SK-N-SH treated with all-trans-retinoic acid at 6 μM for 48 hours (cell line): ENCODE measurements around the gene USH2A.
A peak's percentile ranks its signal among the peaks of the same experiment; 100 is the strongest.

ENCODE experiments used
- ARNTL ChIP-seq: fragments of 450-650 bp; formaldehyde crosslinking; IDR thresholded peaks from 2 replicates; pipeline ENCODE4 v1.5.0; 2020; ENCODE audit warnings: low read depth, mild to moderate bottlenecking, moderate library complexity, borderline replicate concordance
- BACH2 ChIP-seq: fragments of 250-450 bp; sonication (Bioruptor Pico); IDR thresholded peaks from 2 replicates; pipeline ENCODE4 v1.9.0; 2021; ENCODE audit warnings: mild to moderate bottlenecking, borderline replicate concordance
- CSDC2 ChIP-seq: fragments of 250-450 bp; sonication (Bioruptor Pico); IDR thresholded peaks from 2 replicates; pipeline ENCODE4 v1.5.0; 2020; ENCODE audit warnings: mild to moderate bottlenecking, moderate library complexity
- GLIS3 ChIP-seq: fragments of 250-450 bp; sonication (Bioruptor Pico); IDR thresholded peaks from 2 replicates; pipeline ENCODE4 v1.5.0; 2020; ENCODE audit warnings: mild to moderate bottlenecking, moderate library complexity
- PPARA ChIP-seq: fragments of 250-450 bp; sonication (Bioruptor Pico); IDR thresholded peaks from 2 replicates; pipeline ENCODE4 v1.5.0; 2020; ENCODE audit warnings: mild to moderate bottlenecking, borderline replicate concordance
- RARB ChIP-seq: fragments of 250-450 bp; sonication (Bioruptor Pico); IDR thresholded peaks from 2 replicates; pipeline ENCODE4 v1.8.0; 2021; ENCODE audit warnings: mild to moderate bottlenecking, moderate library complexity
- SNAI2 ChIP-seq: fragments of 250-450 bp; sonication (Bioruptor Pico); IDR thresholded peaks from 2 replicates; pipeline ENCODE4 v1.5.0; 2020; ENCODE audit warnings: mild to moderate bottlenecking, moderate library complexity
- TOX ChIP-seq: fragments of 250-450 bp; sonication (Bioruptor Pico); IDR thresholded peaks from 2 replicates; pipeline ENCODE4 v1.8.0; 2021; ENCODE audit warnings: mild to moderate bottlenecking, moderate library complexity, borderline replicate concordance
- ZFP3 ChIP-seq: fragments of 250-450 bp; sonication (Bioruptor Pico); IDR thresholded peaks from 2 replicates; pipeline ENCODE4 v1.5.0; 2020; ENCODE audit warnings: mild to moderate bottlenecking, moderate library complexity
- ZFP30 ChIP-seq: fragments of 450-650 bp; formaldehyde crosslinking; IDR thresholded peaks from 2 replicates; pipeline ENCODE4 v1.5.0; 2022; ENCODE audit warnings: mild to moderate bottlenecking, moderate library complexity
- ZNF70 ChIP-seq: fragments of 450-650 bp; formaldehyde crosslinking; IDR thresholded peaks from 2 replicates; pipeline ENCODE4 v1.5.0; 2020; ENCODE audit warnings: mild to moderate bottlenecking, moderate library complexity
- TF ChIP-seq, protein P1 (sequence below): fragments of 250-450 bp; sonication (Bioruptor Pico); IDR thresholded peaks from 2 replicates; pipeline ENCODE4 v1.8.0; 2020; ENCODE audit warnings: mild to moderate bottlenecking, moderate library complexity, borderline replicate concordance
- TF ChIP-seq, protein P2 (sequence below): fragments of 250-450 bp; sonication (Bioruptor Pico); IDR thresholded peaks from 2 replicates; pipeline ENCODE4 v1.5.1; 2021; ENCODE audit warnings: mild to moderate bottlenecking, moderate library complexity
- TF ChIP-seq, protein P3 (sequence below): fragments of 250-450 bp; sonication (Bioruptor Pico); IDR thresholded peaks from 2 replicates; pipeline ENCODE4 v1.5.0; 2020; ENCODE audit warnings: mild to moderate bottlenecking, moderate library complexity

DNA sequence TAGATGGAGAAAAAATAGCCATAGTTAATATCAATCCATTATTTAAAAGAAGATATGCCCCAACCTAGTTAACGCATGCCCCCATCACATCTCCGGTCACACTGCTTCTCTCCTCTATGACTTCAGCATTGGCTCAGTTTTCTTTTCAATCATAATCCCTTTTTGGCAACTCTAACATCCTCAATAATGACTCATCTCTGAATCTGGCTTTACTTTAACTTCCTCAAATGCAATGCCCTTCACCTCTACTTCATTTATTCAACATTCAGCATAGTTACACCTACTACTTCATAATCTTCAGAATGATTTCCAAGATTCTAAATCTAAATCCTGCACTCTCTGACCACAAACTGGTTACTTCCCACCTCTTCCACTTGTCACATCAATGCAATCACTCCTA, 417.3 kb downstream of the USH2A start:
- TF ChIP-seq TOX (CRISPR knock-in tag) = peak; percentile 52; the same call in 1 of the 2 replicates
- TF ChIP-seq, protein P1, sequence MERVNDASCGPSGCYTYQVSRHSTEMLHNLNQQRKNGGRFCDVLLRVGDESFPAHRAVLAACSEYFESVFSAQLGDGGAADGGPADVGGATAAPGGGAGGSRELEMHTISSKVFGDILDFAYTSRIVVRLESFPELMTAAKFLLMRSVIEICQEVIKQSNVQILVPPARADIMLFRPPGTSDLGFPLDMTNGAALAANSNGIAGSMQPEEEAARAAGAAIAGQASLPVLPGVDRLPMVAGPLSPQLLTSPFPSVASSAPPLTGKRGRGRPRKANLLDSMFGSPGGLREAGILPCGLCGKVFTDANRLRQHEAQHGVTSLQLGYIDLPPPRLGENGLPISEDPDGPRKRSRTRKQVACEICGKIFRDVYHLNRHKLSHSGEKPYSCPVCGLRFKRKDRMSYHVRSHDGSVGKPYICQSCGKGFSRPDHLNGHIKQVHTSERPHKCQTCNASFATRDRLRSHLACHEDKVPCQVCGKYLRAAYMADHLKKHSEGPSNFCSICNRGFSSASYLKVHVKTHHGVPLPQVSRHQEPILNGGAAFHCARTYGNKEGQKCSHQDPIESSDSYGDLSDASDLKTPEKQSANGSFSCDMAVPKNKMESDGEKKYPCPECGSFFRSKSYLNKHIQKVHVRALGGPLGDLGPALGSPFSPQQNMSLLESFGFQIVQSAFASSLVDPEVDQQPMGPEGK (CRISPR knock-in tag) = no peak
- TF ChIP-seq PPARA (CRISPR knock-in tag) = no peak
- TF ChIP-seq, protein P2, sequence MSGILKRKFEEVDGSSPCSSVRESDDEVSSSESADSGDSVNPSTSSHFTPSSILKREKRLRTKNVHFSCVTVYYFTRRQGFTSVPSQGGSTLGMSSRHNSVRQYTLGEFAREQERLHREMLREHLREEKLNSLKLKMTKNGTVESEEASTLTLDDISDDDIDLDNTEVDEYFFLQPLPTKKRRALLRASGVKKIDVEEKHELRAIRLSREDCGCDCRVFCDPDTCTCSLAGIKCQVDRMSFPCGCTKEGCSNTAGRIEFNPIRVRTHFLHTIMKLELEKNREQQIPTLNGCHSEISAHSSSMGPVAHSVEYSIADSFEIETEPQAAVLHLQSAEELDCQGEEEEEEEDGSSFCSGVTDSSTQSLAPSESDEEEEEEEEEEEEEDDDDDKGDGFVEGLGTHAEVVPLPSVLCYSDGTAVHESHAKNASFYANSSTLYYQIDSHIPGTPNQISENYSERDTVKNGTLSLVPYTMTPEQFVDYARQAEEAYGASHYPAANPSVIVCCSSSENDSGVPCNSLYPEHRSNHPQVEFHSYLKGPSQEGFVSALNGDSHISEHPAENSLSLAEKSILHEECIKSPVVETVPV (CRISPR knock-in tag) = no peak
- TF ChIP-seq ZFP30 = no peak
- no peak for TF ChIP-seq ZNF70 (CRISPR knock-in tag)
- no peak for TF ChIP-seq GLIS3
- no peak for TF ChIP-seq SNAI2 (CRISPR knock-in tag)
- TF ChIP-seq, protein P3, sequence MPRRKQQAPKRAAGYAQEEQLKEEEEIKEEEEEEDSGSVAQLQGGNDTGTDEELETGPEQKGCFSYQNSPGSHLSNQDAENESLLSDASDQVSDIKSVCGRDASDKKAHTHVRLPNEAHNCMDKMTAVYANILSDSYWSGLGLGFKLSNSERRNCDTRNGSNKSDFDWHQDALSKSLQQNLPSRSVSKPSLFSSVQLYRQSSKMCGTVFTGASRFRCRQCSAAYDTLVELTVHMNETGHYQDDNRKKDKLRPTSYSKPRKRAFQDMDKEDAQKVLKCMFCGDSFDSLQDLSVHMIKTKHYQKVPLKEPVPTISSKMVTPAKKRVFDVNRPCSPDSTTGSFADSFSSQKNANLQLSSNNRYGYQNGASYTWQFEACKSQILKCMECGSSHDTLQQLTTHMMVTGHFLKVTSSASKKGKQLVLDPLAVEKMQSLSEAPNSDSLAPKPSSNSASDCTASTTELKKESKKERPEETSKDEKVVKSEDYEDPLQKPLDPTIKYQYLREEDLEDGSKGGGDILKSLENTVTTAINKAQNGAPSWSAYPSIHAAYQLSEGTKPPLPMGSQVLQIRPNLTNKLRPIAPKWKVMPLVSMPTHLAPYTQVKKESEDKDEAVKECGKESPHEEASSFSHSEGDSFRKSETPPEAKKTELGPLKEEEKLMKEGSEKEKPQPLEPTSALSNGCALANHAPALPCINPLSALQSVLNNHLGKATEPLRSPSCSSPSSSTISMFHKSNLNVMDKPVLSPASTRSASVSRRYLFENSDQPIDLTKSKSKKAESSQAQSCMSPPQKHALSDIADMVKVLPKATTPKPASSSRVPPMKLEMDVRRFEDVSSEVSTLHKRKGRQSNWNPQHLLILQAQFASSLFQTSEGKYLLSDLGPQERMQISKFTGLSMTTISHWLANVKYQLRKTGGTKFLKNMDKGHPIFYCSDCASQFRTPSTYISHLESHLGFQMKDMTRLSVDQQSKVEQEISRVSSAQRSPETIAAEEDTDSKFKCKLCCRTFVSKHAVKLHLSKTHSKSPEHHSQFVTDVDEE (CRISPR knock-in tag) = no peak
- TF ChIP-seq RARB (CRISPR knock-in tag) = no peak
- no peak for TF ChIP-seq BACH2
- no peak for TF ChIP-seq ARNTL (CRISPR knock-in tag)
- no peak for TF ChIP-seq ZFP3 (CRISPR knock-in tag)
- no peak for TF ChIP-seq CSDC2
